ENCODE measurements around the gene NHEJ1. TPM values are rescaled to one million over a fixed set of nuclear protein-coding genes. Genes with fewer than 3 reads are reported as not detected.

NHEJ1 gene
- total and polyA plus RNA-seq, 4 donors, result 8.4 to 21.1 (median 12.5) TPM

- TF ChIP-seq CTCF (IDR thresholded peaks at IDR 0.05; ENCODE audit: control extremely low read depth, extremely low read depth), result no peak
- no peak for DNase-seq
- WGBS, 2 donors, result 74 to 76% methylated on average over 13 of the region's 13 CpGs
- H3K9me3 ChIP-seq (ENCODE audit: control insufficient read depth in 4 of 4, insufficient read depth in 3 of 4, low read length in 3 of 4), result no peaks in the 10 kb centered on the region
- H3K27ac ChIP-seq (ENCODE audit: low read depth in 1 of 2, low read length in 1 of 2), result no peak overlapping the region
- H3K36me3 ChIP-seq (ENCODE audit: control insufficient read depth in 4 of 4, insufficient read depth in 4 of 4, low read length in 4 of 4), result no peaks in the 10 kb centered on the region
- H3K9ac ChIP-seq (ENCODE audit: insufficient read depth in 1 of 2, low read length in 2 of 2), result no peak overlapping the region
- peaks cover 0 to 3% (median 0%) of the 10 kb centered on the region in 3 donors for H3K27me3 ChIP-seq (ENCODE audit: control insufficient read depth in 3 of 3, insufficient read depth in 3 of 3, low read length in 2 of 3)
- no peak overlapping the region for H3K4me3 ChIP-seq
- ATAC-seq (ENCODE audit: insufficient read depth, low FRiP score), result no peak
- H3K4me1 ChIP-seq (ENCODE audit: control insufficient read depth in 5 of 5, insufficient read depth in 5 of 5, low read length in 5 of 5), result no peaks in the 10 kb centered on the region
Measured at GRCh38 chr2:219028996-219029828, 131.4 kb downstream of the NHEJ1 start.

- no peak for TF ChIP-seq CTCF (IDR thresholded peaks at IDR 0.05; ENCODE audit: control extremely low read depth, extremely low read depth)
- H3K36me3 ChIP-seq (ENCODE audit: control insufficient read depth in 4 of 4, insufficient read depth in 4 of 4, low read length in 4 of 4), result no peaks in the 10 kb centered on the region
- no peaks in the 10 kb centered on the region for H3K9me3 ChIP-seq (ENCODE audit: control insufficient read depth in 4 of 4, insufficient read depth in 3 of 4, low read length in 3 of 4)
- no peak for DNase-seq
- no peak overlapping the region for H3K4me3 ChIP-seq
- H3K27me3 ChIP-seq (ENCODE audit: control insufficient read depth in 3 of 3, insufficient read depth in 3 of 3, low read length in 2 of 3), result peaks cover 0 to 2% (median 0%) of the 10 kb centered on the region in 3 donors
- no peak for ATAC-seq (ENCODE audit: insufficient read depth, low FRiP score)
- no peak overlapping the region for H3K27ac ChIP-seq (ENCODE audit: low read depth in 1 of 2, low read length in 1 of 2)
- H3K9ac ChIP-seq (ENCODE audit: insufficient read depth in 1 of 2, low read length in 2 of 2), result no peak overlapping the region
- 74 to 84% methylated on average over 5 of the region's 5 CpGs for WGBS, 2 donors
- peaks cover 0 to 6% (median 0%) of the 10 kb centered on the region in 5 donors for H3K4me1 ChIP-seq (ENCODE audit: control insufficient read depth in 5 of 5, insufficient read depth in 5 of 5, low read length in 5 of 5)
Measured at GRCh38 chr2:219028141-219028540, 132.5 kb downstream of the NHEJ1 start.

GRCh38 chr2:219027511-219028055, 133.0 kb downstream of the NHEJ1 start:
- Histone ChIP-seq H3K4me1 (ENCODE audit: control insufficient read depth in 5 of 5, insufficient read depth in 5 of 5, low read length in 5 of 5) (peaks cover 0 to 8% (median 0%) of the 10 kb centered on the region in 5 donors), H3K27ac (ENCODE audit: low read depth in 1 of 2, low read length in 1 of 2) (no peak overlapping the region), H3K9me3 (ENCODE audit: control insufficient read depth in 4 of 4, insufficient read depth in 3 of 4, low read length in 3 of 4) (no peaks in the 10 kb centered on the region), H3K9ac (ENCODE audit: insufficient read depth in 1 of 2, low read length in 2 of 2) (no peak overlapping the region), H3K27me3 (ENCODE audit: control insufficient read depth in 3 of 3, insufficient read depth in 3 of 3, low read length in 2 of 3) (no peaks in the 10 kb centered on the region), H3K36me3 (ENCODE audit: control insufficient read depth in 4 of 4, insufficient read depth in 4 of 4, low read length in 4 of 4) (no peaks in the 10 kb centered on the region), H3K4me3 (no peak overlapping the region)
- no peak for TF ChIP-seq CTCF (IDR thresholded peaks at IDR 0.05; ENCODE audit: control extremely low read depth, extremely low read depth)
- no peak for DNase-seq
- no peak for ATAC-seq (ENCODE audit: insufficient read depth, low FRiP score)
- 91 to 95% methylated on average over 22 of the region's 22 CpGs for WGBS, 2 donors

Measured in lung (tissue), 12 donors.